DND-41 (cell line): ENCODE data around the gene MGAT4A.
"Not testable (repeated sequence)": the region's sequence is repeated elsewhere in the genome, so short reads cannot be mapped to it uniquely, and the experiment has no call there.

Source experiments
- ATAC-seq: fragments of 200-7000 bp; cut with Tn5 transposase; 3 replicates; pipeline ENCODE4 v1.9.1; 2021; ENCODE audit warnings: low read depth; ENCODE audit not compliant: insufficient read depth
- DNase-seq: peaks from one replicate; pipeline ENCODE4 v3.0.0-alpha.2; 2020
- H2AFZ ChIP-seq: 2 replicates; pipeline ENCODE4 v1.6.0; 2012; ENCODE audit warnings: low read depth, low read length
- H3K27ac ChIP-seq: 2 replicates; pipeline ENCODE4 v1.5.1; 2012; ENCODE audit warnings: low read length, inconsistent platforms
- H3K27me3 ChIP-seq: fragments of 200-600 bp; sonication (generic); 2 replicates; pipeline ENCODE4 v1.6.0; 2012; ENCODE audit warnings: low read length, mild to moderate bottlenecking, inconsistent platforms; ENCODE audit not compliant: insufficient read depth, poor library complexity
- H3K36me3 ChIP-seq: 2 replicates; pipeline ENCODE4 v1.5.1; 2012; ENCODE audit warnings: low read length, inconsistent platforms; ENCODE audit not compliant: insufficient read depth
- H3K4me1 ChIP-seq: 2 replicates; pipeline ENCODE4 v1.5.1; 2012; ENCODE audit warnings: mild to moderate bottlenecking, low read length; ENCODE audit not compliant: insufficient read depth
- H3K4me2 ChIP-seq: 2 replicates; pipeline ENCODE4 v1.6.0; 2012; ENCODE audit warnings: mild to moderate bottlenecking, moderate library complexity, low read length, inconsistent platforms; ENCODE audit not compliant: insufficient read depth
- H3K4me3 ChIP-seq, 2 experiments: fragments of 200-600 bp in 1 of 2; shearing (Covaris generic) in 1 of 2; 2 replicates each; pipeline ENCODE4 v1.5.1; 2012 to 2016; ENCODE audit warnings: inconsistent platforms in 2 of 2, low read length in 2 of 2, mild to moderate bottlenecking in 2 of 2, low read depth in 1 of 2, moderate library complexity in 1 of 2
- H3K79me2 ChIP-seq: 2 replicates; pipeline ENCODE4 v1.6.0; 2012; ENCODE audit warnings: low read length, inconsistent platforms; ENCODE audit not compliant: insufficient read depth
- H3K9ac ChIP-seq: 2 replicates; pipeline ENCODE4 v1.6.0; 2012; ENCODE audit warnings: low read depth, mild to moderate bottlenecking, inconsistent platforms, low read length, moderate library complexity
- H3K9me3 ChIP-seq: 2 replicates; pipeline ENCODE4 v1.5.1; 2012; ENCODE audit warnings: low read length, moderate library complexity, mild to moderate bottlenecking, inconsistent platforms; ENCODE audit not compliant: insufficient read depth, severe bottlenecking
- H4K20me1 ChIP-seq: 2 replicates; pipeline ENCODE4 v1.6.0; 2012; ENCODE audit warnings: low read length; ENCODE audit not compliant: insufficient read depth
- CTCF ChIP-seq: IDR thresholded peaks from 2 replicates; pipeline ENCODE4 v1.5.1; 2012; ENCODE audit warnings: borderline replicate concordance, low read length, moderate library complexity, mild to moderate bottlenecking; ENCODE audit not compliant: poor library complexity, severe bottlenecking; ENCODE audit errors: extremely low read depth
- EZH2 ChIP-seq: IDR thresholded peaks from 3 replicates; pipeline ENCODE4 v1.6.1; 2012; ENCODE audit warnings: borderline replicate concordance, low read depth, mild to moderate bottlenecking, moderate library complexity, low read length, inconsistent platforms; ENCODE audit not compliant: severe bottlenecking

Gene MGAT4A

GRCh38 chr2:98663511-98664090 lies 67.3 kb downstream of the MGAT4A start:
- Histone ChIP-seq H3K27ac (peak overlapping the region; percentile 41), H3K36me3 (peaks cover 66% of the 10 kb centered on the region), H3K4me3 (no peak overlapping the region), H2AFZ (no peak overlapping the region), H3K4me2 (no peak overlapping the region), H3K27me3 (no peaks in the 10 kb centered on the region), H3K9ac (no peak overlapping the region), H3K4me1 (peaks cover 12% of the 10 kb centered on the region; the same call in 1 of the 2 replicates), H4K20me1 (peaks cover 4% of the 10 kb centered on the region; the same call in 1 of the 2 replicates), H3K9me3 (peaks cover 3% of the 10 kb centered on the region), H3K79me2 (peaks cover 26% of the 10 kb centered on the region)
- DNase-seq (no peak), ATAC-seq (peak; percentile 64)
- TF ChIP-seq EZH2 = no peak
- TF ChIP-seq CTCF = no peak

- not testable (repeated sequence) for H3K4me2 ChIP-seq, ATAC-seq, H4K20me1 ChIP-seq, H2AFZ ChIP-seq, H3K9me3 ChIP-seq, H3K4me3 ChIP-seq, DNase-seq, H3K27me3 ChIP-seq, H3K9ac ChIP-seq, H3K27ac ChIP-seq
- H3K36me3 ChIP-seq = peaks cover 66% of the 10 kb centered on the region
- H3K79me2 ChIP-seq = peaks cover 22% of the 10 kb centered on the region
- H3K4me1 ChIP-seq = peaks cover 21% of the 10 kb centered on the region
Measured at GRCh38 chr2:98659491-98659840, 71.5 kb downstream of the MGAT4A start.

GRCh38 chr2:98658816-98659490 lies 72.0 kb downstream of the MGAT4A start:
- 0 out of 3 replicates have a peak, but pooled peaks have one; percentile 34 for ATAC-seq
- peaks cover 3% of the 10 kb centered on the region for H3K9me3 ChIP-seq
- peaks cover 24% of the 10 kb centered on the region for H3K79me2 ChIP-seq
- no peak overlapping the region for H3K9ac ChIP-seq
- no peak overlapping the region for H3K4me3 ChIP-seq
- H3K36me3 ChIP-seq = peaks cover 64% of the 10 kb centered on the region
- DNase-seq = no peak
- H3K4me2 ChIP-seq = no peak overlapping the region
- no peaks in the 10 kb centered on the region for H3K27me3 ChIP-seq
- no peak overlapping the region for H2AFZ ChIP-seq
- no peak overlapping the region; the same call in 1 of the 2 replicates for H3K27ac ChIP-seq
- H4K20me1 ChIP-seq = peaks cover 4% of the 10 kb centered on the region; the same call in 1 of the 2 replicates
- H3K4me1 ChIP-seq = peaks cover 18% of the 10 kb centered on the region
- TF ChIP-seq EZH2 (no peak), CTCF (no peak)

- H3K79me2 ChIP-seq = peaks cover 34% of the 10 kb centered on the region
- no peak overlapping the region for H3K27ac ChIP-seq
- TF ChIP-seq CTCF (no peak), EZH2 (no peak)
- no peak overlapping the region for H3K4me2 ChIP-seq
- DNase-seq = no peak
- H3K4me3 ChIP-seq = no peak overlapping the region
- no peak overlapping the region for H3K9ac ChIP-seq
- peaks cover 12% of the 10 kb centered on the region for H3K4me1 ChIP-seq
- H4K20me1 ChIP-seq = peaks cover 4% of the 10 kb centered on the region; the same call in 1 of the 2 replicates
- H3K9me3 ChIP-seq = peaks cover 3% of the 10 kb centered on the region
- H3K27me3 ChIP-seq = no peaks in the 10 kb centered on the region
- H2AFZ ChIP-seq = no peak overlapping the region
- H3K36me3 ChIP-seq = peaks cover 50% of the 10 kb centered on the region
- ATAC-seq = 0 out of 3 replicates have a peak, but pooled peaks have one; percentile 42
Measured at GRCh38 chr2:98656800-98657199, 74.1 kb downstream of the MGAT4A start.
